GM21786 (cell line): ENCODE measurements around the gene EFCAB6.

Experiments used
- ATAC-seq: cut with Tn5 transposase; IDR thresholded peaks from one replicate; pipeline ENCODE4 v1.9.1; 2021; ENCODE audit not compliant: unreplicated experiment

EFCAB6 gene

GRCh38 chr22:43488031-43488866, 323.9 kb downstream of the EFCAB6 start:
- no peak for ATAC-seq

DNA sequence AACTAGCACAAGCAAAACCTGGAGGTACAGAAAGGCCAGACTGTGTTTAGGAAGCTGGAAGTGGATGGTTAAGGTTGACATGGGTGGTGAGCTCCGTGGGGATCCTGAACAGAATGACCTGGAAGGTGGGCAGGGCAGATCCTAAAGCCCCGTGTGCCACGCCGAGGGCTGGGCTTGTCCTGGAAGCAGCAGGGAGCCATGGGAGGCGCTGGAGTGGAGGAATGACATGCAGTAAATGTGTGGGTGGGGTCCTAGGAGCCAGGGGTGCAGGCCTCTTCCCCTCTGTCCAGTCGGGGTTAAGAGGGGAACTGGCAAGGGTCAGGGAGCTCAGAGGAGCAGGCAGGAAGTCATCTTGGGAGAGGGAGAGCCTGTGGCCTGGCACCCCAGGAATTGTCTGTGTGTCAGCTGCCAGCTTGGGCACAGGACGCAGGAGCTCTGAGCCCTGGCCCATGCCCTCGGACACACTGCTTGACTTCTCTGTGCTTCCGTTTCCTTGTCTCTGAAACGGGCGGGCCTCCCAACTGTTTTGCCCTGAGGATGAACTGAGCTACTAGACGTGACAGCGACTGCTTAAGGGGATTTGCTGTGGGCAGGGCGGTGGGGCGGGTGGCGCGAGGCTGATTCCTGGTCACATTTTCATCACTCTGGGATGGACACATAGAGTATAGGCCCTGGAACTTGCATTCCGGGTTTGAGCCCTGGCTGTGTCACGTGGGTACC, 324.6 kb downstream of the EFCAB6 start:
- no peak for ATAC-seq

GRCh38 chr22:43485502-43486089, 326.5 kb downstream of the EFCAB6 start:
- ATAC-seq = no peak

- ATAC-seq = no peak
Measured at GRCh38 chr22:43484227-43484626, 327.9 kb downstream of the EFCAB6 start.

- ATAC-seq = no peak
Measured at GRCh38 chr22:43483669-43484068, 328.4 kb downstream of the EFCAB6 start.

GRCh38 chr22:43483266-43483665, 328.8 kb downstream of the EFCAB6 start:
- ATAC-seq = no peak

GRCh38 chr22:43482318-43482625, 329.8 kb downstream of the EFCAB6 start:
- ATAC-seq = no peak

DNA sequence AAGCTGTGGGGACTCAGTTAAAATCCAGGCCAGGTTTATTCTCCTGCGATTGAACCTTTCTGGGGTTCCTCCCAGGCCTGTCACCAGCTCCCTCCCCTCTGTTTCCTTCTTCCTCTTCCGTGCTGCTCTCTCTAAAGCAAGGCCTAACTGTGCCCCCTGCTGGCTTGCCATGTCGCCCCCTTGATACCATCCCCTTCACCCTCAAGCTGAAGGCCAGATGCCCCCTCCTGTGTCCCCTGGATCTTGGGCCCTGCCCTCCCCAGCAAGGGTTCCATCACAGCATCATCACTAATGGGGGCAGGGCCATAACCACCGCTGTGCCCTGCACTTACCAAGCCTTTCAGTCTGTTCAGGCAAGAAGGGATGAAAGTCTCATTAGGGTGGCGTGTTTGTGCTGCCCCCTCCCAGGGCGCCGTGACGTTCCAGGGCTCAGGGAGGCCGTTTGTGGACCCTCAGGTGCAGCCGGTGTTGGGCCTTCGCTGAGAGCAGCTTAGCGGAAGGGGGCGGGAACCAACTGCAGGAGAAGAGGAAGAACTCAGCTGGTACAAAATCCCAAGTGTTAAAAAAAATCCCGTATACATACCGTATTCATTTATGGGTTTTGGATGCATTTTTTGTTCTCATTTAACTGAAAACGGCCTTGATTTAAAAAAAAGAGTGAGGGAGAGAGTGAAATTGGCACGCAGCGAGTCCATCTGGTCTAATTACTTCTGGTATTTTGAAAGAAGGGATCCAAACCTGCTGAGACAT, 330.4 kb downstream of the EFCAB6 start:
- no peak for ATAC-seq

DNA sequence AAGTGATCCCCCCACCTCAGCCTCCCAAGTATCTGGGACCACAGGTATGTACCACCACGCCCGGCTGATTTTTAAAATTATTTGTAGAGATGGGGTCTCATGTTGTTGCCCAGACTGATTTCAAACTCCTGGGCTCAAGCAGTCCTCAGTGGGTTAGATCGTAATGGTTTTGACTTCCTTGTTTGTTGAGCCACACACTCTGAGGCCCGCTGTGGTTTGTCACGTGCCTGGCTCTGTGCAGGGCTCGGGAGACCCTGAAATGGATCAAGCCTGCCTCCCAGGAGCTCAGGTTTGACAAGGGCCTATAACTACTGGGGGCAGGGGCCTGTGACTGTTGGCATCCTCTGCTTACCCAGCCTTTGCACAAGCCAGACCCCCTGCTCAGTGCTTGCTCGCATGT, 332.1 kb downstream of the EFCAB6 start:
- ATAC-seq = no peak

DNA sequence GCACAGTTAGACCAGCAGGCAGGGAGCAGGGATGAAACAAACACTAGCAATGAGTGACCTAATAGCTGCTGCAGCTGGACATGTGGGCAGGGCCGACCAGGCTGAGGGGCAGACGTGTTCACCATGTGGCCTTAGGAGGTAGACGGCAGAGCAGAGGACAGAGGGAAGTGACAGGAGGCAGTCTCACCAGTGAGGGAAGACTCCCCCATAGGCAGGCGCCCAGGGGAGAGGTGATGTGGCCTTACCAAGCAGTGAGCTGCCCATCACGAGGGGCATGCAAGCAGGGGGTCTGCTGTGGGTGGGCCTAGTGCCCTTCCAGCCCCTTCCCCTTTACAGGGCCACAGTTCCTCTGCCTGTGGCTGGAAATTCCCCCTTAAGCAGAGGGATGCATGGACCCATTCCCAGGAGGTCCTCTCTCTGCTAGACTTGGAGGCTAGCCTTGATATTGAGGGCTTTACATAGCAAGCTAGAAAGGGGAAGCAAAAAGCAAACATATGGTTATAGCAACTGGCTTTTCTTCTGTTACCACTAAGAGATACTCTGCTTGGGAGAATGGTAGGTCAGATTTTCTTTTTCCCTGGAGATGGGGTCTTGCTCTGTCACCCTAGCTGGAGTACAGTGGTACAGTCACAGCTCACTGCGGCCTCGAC, 332.7 kb downstream of the EFCAB6 start:
- no peak for ATAC-seq
